H1 (cell line): Measurements from ENCODE around the gene GABPA. TPM values are rescaled to one million over a fixed set of nuclear protein-coding genes. Genes with fewer than 3 reads are reported as not detected.

ENCODE experiments used
- CHD7 ChIP-seq: fragments of 300-600 bp; sonication (generic); IDR thresholded peaks from 2 replicates; pipeline ENCODE4 v1.7.1; 2012; ENCODE audit warnings: low read length, moderate library complexity, mild to moderate bottlenecking, inconsistent platforms; ENCODE audit not compliant: insufficient replicate concordance
- TAF1 ChIP-seq: IDR thresholded peaks from 2 replicates; pipeline ENCODE4 v1.6.1; 2011; ENCODE audit warnings: mild to moderate bottlenecking, low read depth, low read length
- TEAD4 ChIP-seq: IDR thresholded peaks from 2 replicates; pipeline ENCODE4 v1.6.1; 2012; ENCODE audit warnings: low read depth, low read length, inconsistent platforms, mixed read lengths
- polyA plus RNA-seq, 7 experiments: library from polyadenylated mRNA; depleted of rRNA in 3 of 7; stranded (reverse) in 5 of 7; unstranded in 2 of 7; fragments of >200 nt in 5 of 7; fragments of 200-250 nt in 2 of 7; gene quantifications; 1 replicate in 5 of 7; 2 replicates in 1 of 7; 4 replicates in 1 of 7; pipeline versions ENCODE4 v1.2.1 to v1.2.3, GENCODE V29; 2011 to 2013; ENCODE audit warnings: missing spikeins in 2 of 7, mixed read lengths in 2 of 7
- total RNA-seq: library from RNA; stranded (reverse); fragmentation: NEBNext Ultra II Directional; extraction: Animal tissue kit (Norgen Biotek cat#: 25700); gene quantifications from 2 replicates; pipeline ENCODE4 v1.2.1, GENCODE V29; 2021

Gene GABPA
- total and polyA plus RNA-seq, 2 of the 8 experiments (the other 6 are each of a cell fraction or from before 2014, with no cell fraction given) = 5.2 to 22.2 TPM

GRCh38 chr21:25733859-25734653, 716 bp upstream of the GABPA start (continued):
- no peak for TF ChIP-seq CHD7
- TF ChIP-seq TEAD4 = no peak
- TF ChIP-seq TAF1 = no peak
